ENCODE measurements around the gene NPIPB2. TPM values are rescaled to one million over a fixed set of nuclear protein-coding genes. Genes with fewer than 3 reads are reported as not detected.

The NPIPB2 gene
- total and polyA plus RNA-seq, 2 of the 8 experiments (the other 6 are each of a cell fraction or from before 2014, with no cell fraction given), result 7.5 to 8.3 TPM

GRCh38 chr16:11980136-11980844, 38.4 kb upstream of the NPIPB2 start:
- H2AFZ ChIP-seq (ENCODE audit: low read length), result no peak overlapping the region
- no peak overlapping the region for H3K14ac ChIP-seq (ENCODE audit: insufficient read length)
- DNase-seq (ENCODE audit: low read depth in 1 of 2, low spot score in 2 of 2) (no peak), FAIRE-seq (no peak)
- no peak overlapping the region for H2BK12ac ChIP-seq (ENCODE audit: low read depth, low read length)
- H4K8ac ChIP-seq (ENCODE audit: extremely low read depth, insufficient read depth, low read length), result no peak overlapping the region
- no peak overlapping the region for H2AK5ac ChIP-seq (ENCODE audit: low read depth, low read length)
- H3K36me3 ChIP-seq (ENCODE audit: control insufficient read depth in 2 of 4, insufficient read depth in 4 of 4, low read length in 3 of 4), result no peaks in the 10 kb centered on the region
- no peak overlapping the region for H3K18ac ChIP-seq (ENCODE audit: extremely low read depth, low read length)
- H4K91ac ChIP-seq (replicated peaks; ENCODE audit: insufficient read length, low read length), result no peak overlapping the region
- ChIA-PET POLR2A (ENCODE audit: partially characterized antibody) (no interaction called here), CTCF (ENCODE audit: partially characterized antibody) (interaction anchor here (1.0 kb wide), 2 partner anchors 24 to 40 kb away, joined by 3 read pairs; no protein-coding TSS in a partner anchor)
- H3K4me2 ChIP-seq (ENCODE audit: insufficient read depth in 1 of 2, low read depth in 2 of 2, low read length in 2 of 2), result no peak overlapping the region
- no peak overlapping the region for H3K4ac ChIP-seq (replicated peaks; ENCODE audit: insufficient read length, low read depth, low read length)
- H4K20me1 ChIP-seq (replicated peaks in 1 of 2; ENCODE audit: control insufficient read depth in 1 of 2, insufficient read depth in 2 of 2, low read length in 2 of 2), result no peaks in the 10 kb centered on the region
- H3K79me1 ChIP-seq (ENCODE audit: low read depth, low read length), result no peaks in the 10 kb centered on the region; the same call in 1 of the 2 replicates
- no peak overlapping the region for H4K5ac ChIP-seq (ENCODE audit: insufficient read length, low read depth, low read length)
- no peak overlapping the region for H3K56ac ChIP-seq (replicated peaks; ENCODE audit: insufficient read length, low read depth, low read length)
- H3K23ac ChIP-seq (ENCODE audit: insufficient read length), result no peak overlapping the region
- no peaks in the 10 kb centered on the region for H3K79me2 ChIP-seq (ENCODE audit: control insufficient read depth in 1 of 2, insufficient read depth in 2 of 2, low read length in 2 of 2)
- H3K9me3 ChIP-seq (ENCODE audit: insufficient read depth in 2 of 2, low read depth in 1 of 2, low read length in 1 of 2), result no peaks in the 10 kb centered on the region
- H3K27me3 ChIP-seq (replicated peaks in 1 of 4; ENCODE audit: control insufficient read depth in 3 of 4, extremely low read depth in 1 of 4, insufficient read depth in 3 of 4, low read length in 3 of 4), result no peaks in the 10 kb centered on the region
- peaks cover 11% of the 10 kb centered on the region for H3K23me2 ChIP-seq (ENCODE audit: low read depth, low read length)
- no peak overlapping the region for H2BK20ac ChIP-seq (ENCODE audit: low read length)
- no peak overlapping the region for H2BK120ac ChIP-seq (replicated peaks; ENCODE audit: low read depth, low read length)
- H2BK15ac ChIP-seq (ENCODE audit: low read length), result no peak overlapping the region
- 89% methylated on average over 5 of the region's 5 CpGs; no CpG with 5 or more reads in 1 of the 2 experiments for WGBS, 2 experiments (ENCODE audit: extremely low coverage in 1 of 2, insufficient coverage in 1 of 2, insufficient read length in 1 of 2, insufficient replicate concordance in 2 of 2, low coverage in 1 of 2, low lambda C conversion rate in 2 of 2, missing lambda C conversion rate in 1 of 2)
- H3K27ac ChIP-seq (ENCODE audit: low read depth, low read length), result no peak overlapping the region
- no peak overlapping the region for H3K9ac ChIP-seq (replicated peaks in 1 of 4; ENCODE audit: extremely low read depth in 1 of 4, low read depth in 3 of 4, low read length in 3 of 4)
- no peak overlapping the region for H3K4me3 ChIP-seq (ENCODE audit: extremely low read depth in 1 of 4, insufficient read depth in 2 of 4, low read depth in 3 of 4, low read length in 4 of 4)
- H3K4me1 ChIP-seq (replicated peaks in 1 of 4; ENCODE audit: control insufficient read depth in 3 of 4, insufficient read depth in 4 of 4, low read length in 3 of 4), result peaks cover 0 to 6% (median 2%) of the 10 kb centered on the region in 4 experiments; a peak in 3 of 7 replicates
- no peak overlapping the region for H2BK5ac ChIP-seq (ENCODE audit: low read depth, low read length)
- TF ChIP-seq TAF1 (IDR thresholded peaks at IDR 0.05; ENCODE audit: low read depth, low read length), result no peak
- TF ChIP-seq SAP30 (IDR thresholded peaks at IDR 0.05; ENCODE audit: insufficient read depth, insufficient replicate concordance, low read length), result no peak
- TF ChIP-seq SP2 (IDR thresholded peaks at IDR 0.05; ENCODE audit: low read length), result no peak
- no peak for TF ChIP-seq SUZ12 (IDR thresholded peaks at IDR 0.05; ENCODE audit: low read length)
- TF ChIP-seq CTCF (IDR thresholded peaks at IDR 0.05; ENCODE audit: control extremely low read depth in 1 of 3, insufficient read depth in 1 of 3, low read depth in 1 of 3, low read length in 3 of 3), result no peak
- no peak for TF ChIP-seq E2F6 (IDR thresholded peaks at IDR 0.05)
- TF ChIP-seq SIRT6 (IDR thresholded peaks at IDR 0.05; ENCODE audit: low read length), result no peak
- TF ChIP-seq SRF (IDR thresholded peaks at IDR 0.05; ENCODE audit: low read depth, low read length), result no peak
- no peak for TF ChIP-seq ZNF274 (IDR thresholded peaks at IDR 0.05; ENCODE audit: borderline replicate concordance, extremely low read depth, low read length)
- no peak for TF ChIP-seq CBX5 (IDR thresholded peaks at IDR 0.05; ENCODE audit: low read depth, low read length)

Data from H1 (cell line).